Activated CD4-positive, alpha-beta T cell treated with anti-CD3 and anti-CD28 coated beads, Interleukin-2, amount 50 U/mL, for 48 hours (primary cell): ENCODE measurements around the gene TECPR2.

Source experiments
- DNase-seq, 2 experiments: peaks; one replicate each; pipeline ENCODE4 v3.0.0-alpha.2; 2020

Gene TECPR2

DNA sequence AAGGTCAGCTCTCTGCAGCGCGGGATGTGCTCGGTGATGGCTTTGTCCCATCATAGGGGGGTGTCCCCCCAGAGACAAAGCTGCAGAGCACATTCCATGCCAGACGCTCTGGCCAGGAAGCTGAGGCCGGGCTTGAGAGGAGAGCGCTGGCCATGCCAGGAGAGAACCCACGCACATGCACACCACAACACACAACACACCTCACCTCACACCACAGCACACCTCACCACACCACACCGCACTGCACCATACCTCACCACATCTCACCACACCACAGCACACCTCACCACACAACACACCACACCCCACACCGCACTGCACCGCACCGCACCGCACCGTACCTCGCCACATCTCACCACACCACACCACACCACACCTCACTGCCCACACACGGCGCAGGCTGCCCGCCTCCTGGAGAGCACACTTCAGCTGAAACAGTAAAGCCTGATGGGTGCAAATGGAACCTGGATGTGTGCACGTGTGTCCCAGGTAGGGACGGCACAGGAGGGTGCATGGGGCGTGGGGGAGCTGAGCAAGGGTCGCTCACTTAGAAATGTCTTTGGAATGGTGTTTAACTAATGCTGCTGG, 136.0 kb downstream of the TECPR2 start:
- DNase-seq: no peak

DNA sequence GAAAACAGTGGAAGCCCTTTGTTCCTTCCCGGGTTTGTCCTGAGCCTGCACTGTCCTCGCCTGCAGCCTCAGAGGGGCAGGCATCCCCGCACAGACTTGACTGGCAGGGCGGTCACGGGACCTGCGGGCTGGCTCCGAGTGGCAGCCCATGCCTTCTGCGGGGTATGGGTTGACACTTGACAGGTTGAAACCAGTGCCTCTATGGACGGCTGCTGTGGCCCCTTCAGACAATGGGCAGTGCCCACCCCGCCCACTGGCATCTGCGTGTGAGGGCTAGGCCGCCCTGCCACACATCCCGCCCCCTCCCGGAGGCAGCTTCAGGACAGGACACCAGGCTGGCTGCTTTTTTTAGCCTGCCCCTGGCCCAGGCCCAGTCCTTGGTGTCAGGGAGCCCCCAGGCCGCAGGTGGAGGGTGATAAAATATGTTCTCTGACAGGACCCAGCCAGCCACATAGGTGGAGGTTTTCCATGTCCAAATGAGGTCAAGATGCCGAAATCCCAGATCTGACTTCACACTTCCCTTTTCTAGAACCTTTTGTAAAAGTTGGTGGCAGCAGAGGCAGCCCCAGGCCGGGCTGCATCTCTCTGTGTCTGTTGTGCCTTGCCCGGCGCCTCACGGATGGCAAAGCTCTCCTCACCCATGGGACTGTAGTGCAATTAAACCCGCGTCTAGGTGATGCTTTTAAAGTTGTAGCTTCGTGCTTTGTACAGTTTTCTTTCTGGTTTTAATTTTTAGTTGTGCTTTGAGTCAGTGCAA, 136.8 kb downstream of the TECPR2 start:
- no peak for DNase-seq

GRCh38 chr14:102500158-102500662, 137.5 kb downstream of the TECPR2 start:
- DNase-seq: no peak

GRCh38 chr14:102500713-102501112, 138.0 kb downstream of the TECPR2 start:
- DNase-seq: no peak

GRCh38 chr14:102501751-102502315, 139.1 kb downstream of the TECPR2 start:
- DNase-seq: no peak

DNA sequence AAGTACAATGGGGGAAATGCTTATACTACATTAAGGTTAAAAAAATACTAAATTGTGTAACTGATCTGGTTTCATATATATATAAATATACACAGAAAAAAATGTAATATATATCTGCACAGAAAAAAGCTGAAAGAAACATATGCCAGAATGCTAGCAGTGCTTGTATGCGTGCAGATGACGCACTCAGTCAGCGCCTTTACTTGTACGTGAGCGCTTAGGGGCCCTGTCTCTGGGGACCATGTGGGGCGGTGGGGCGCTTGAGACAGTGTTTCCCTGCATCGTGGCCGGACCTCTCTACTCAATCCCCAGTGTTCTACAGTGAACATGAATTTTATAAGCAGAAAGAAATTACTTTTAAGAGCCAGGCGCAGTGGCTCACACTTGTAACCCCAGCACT, 139.8 kb downstream of the TECPR2 start:
- no peak for DNase-seq

DNA sequence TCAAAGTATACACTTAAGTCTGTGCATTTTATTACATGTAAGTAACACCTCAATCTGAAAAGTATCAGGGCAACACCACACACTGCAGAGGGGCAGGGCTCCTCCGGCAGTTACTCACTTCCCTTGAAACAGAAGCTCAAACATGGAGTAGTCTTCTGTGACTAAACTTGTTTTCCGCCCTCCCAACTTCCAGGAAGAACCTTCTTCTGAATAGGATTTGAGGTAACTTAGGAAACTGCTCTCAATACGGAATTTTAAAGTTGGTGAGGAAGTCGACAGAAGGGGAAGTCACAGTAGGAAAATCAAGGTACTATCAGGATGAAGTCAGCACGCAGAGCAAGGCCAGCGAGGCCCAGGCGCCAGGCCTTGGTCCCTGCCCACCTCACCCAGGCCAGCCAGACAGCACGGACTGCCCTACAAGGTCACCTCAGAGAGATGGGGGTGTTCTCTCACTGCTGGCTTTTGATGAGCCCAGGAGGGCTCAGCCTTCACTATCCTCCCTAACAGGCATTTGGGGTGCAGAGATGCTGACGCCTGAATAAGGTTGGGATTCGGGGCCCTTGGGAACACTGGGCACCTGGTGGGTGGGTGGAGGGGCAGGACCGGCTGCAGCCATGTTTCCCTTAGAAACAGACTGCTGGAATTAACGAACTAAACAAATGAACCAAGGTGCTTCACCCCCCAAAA, 141.0 kb downstream of the TECPR2 start:
- DNase-seq: no peak

- no peak for DNase-seq
These were observed 141.7 kb downstream of the TECPR2 start for GRCh38 chr14:102504328-102504999.

GRCh38 chr14:102505000-102505619, 142.4 kb downstream of the TECPR2 start:
- DNase-seq: no peak

GRCh38 chr14:102505775-102506625, 143.3 kb downstream of the TECPR2 start:
- DNase-seq: no peak

DNA sequence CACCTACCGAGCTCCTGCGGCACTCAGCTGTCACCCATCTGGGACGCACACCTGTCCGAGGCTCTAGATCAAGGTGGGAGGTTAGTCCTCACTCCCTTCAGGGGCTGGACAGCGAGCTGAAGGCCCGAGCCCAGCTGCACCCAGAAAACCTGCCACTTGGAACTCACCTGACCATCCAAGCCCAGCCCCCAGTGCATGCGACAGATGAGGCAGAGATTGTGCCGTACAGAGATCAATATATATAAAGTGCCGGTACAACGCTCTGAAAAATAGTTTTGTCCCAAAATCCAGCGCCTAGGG, 143.8 kb downstream of the TECPR2 start:
- DNase-seq: no peak

DNA sequence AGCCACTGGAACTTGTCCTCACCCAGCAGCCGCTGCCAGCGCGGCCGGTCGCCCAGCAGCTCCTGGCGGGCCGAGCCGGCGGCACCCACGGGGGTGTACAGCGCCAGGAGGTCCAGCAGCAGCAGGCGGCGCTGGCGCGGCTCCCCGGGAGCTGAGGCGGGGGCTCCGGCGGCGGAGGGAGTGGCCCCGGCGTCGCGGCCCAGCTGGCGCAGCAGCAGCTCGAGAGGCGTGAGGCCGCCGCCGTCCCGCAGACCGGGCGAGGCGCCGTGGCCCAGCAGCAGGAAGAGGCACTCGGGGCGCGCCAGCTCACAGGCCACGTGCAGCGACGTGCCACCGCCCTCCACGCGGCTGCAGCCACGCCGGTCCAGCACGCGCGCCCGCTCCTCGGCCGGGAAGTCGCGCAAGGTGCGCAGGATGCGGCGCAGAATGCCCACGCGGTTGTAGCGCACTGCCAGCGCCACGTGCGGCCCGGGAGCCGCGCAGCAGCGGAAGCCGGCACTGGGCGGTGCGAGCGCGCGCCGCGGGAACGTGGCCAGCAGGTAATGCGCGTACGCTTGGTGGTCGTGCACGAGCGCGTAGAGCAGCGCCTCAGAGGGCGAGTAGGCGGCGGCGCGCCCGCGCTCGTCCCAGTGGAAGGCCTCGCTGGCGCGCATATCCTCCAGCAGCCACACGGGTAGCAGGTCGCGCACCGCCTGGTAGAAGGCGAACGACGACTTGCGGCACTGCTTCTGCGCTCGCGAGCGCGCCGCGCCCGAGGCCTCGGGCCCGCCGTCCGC, 144.5 kb downstream of the TECPR2 start:
- no peak for DNase-seq

DNA sequence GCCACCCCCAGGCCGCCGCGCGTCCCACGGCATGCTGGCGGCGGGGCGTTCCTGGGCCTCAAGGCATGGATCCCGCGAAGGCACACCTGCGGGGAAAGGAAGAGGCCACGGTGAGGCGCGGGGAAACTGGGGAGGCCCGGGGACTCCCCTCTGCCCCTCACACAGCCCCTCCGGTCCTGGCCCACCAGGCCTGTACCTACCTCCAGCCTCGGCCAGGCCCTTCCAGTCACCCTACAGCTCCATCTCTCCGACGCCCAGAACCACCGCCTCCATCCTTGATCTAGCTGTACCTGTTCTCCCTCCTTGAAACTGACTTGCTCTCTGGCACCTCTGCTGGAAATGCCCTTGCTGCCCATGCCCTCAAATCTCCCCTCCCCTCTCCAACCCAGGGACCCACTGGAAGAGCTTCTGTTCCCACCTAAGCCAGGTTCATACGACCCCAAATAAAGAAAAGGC, 145.1 kb downstream of the TECPR2 start:
- no peak for DNase-seq

DNA sequence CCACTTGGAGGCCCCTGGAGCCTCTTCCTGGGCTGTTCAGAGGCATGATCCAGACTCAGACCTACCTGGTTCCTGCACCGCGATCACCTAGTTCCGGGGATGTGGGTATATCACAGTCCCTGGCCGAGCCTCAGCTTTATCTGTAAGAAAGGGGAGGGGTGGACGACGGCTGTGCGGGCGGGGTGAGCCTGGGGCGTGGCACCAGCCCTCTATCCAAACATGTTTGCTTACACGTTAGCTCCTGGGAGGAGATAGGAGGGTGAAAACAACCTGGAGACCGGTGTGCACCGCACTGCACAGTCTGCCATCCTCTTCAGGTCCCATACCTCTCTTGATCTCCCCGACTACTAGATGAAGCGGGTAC, 145.7 kb downstream of the TECPR2 start:
- DNase-seq: no peak

- DNase-seq: peak in 1 of 2 experiments; percentile 30
These were observed 146.3 kb downstream of the TECPR2 start for GRCh38 chr14:102508774-102509745.

GRCh38 chr14:102509746-102510615, 147.2 kb downstream of the TECPR2 start, which contains the start of gene ANKRD9:
Gene ANKRD9, minus strand, starts transcription at chr14:102509776. Its CDS starts 1,887 bp downstream, at chr14:102507889.
- DNase-seq: peak; percentile 93 to 95

DNA sequence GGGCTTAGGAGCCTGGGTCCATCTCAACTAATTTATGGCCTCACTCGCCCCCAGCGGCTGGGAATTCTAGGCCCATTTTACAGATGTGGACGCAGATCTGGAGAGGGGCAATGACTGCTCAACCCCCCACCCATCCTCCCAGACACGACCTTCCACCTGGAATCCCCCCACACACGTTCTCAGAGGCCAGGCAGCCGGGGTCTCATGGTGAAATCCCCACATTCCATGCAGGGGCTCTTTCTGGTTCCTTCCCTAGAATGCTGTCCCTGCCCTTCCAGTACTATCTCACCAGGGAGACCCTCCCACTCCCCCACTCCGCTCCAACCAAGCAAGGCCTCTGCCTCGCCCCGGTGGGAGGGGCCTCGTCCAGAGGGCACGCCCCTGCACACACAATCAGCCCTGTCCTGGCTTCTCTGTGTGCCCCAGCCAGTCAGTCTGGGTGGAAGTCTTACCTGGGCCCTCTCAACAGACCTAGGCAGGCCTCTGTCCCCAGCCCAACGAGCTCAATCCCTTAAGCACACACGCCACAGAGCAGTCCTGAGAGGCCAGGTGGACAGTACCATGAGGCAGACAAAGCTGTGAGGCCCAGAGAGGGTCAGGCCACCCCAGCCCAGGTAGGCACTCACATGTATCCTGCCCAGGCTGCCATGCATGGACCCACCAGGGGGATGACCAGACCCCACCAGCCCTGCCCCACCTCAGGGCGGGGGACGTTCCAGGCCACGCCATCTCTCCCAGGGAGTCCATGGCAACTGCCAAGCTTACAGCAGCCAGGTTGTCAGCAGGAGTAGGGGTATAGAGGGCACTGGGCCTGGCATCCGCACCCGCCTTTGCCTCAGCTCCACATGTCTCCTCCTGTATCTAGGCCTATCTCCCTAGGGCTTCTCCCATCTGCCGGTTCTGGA, 148.1 kb downstream of the TECPR2 start:
- DNase-seq: peak; percentile 37 to 39
